ENCODE data around the gene SEC14L1.
A peak's percentile ranks its signal among the peaks of the same experiment; 100 is the strongest.

The SEC14L1 gene

DNA sequence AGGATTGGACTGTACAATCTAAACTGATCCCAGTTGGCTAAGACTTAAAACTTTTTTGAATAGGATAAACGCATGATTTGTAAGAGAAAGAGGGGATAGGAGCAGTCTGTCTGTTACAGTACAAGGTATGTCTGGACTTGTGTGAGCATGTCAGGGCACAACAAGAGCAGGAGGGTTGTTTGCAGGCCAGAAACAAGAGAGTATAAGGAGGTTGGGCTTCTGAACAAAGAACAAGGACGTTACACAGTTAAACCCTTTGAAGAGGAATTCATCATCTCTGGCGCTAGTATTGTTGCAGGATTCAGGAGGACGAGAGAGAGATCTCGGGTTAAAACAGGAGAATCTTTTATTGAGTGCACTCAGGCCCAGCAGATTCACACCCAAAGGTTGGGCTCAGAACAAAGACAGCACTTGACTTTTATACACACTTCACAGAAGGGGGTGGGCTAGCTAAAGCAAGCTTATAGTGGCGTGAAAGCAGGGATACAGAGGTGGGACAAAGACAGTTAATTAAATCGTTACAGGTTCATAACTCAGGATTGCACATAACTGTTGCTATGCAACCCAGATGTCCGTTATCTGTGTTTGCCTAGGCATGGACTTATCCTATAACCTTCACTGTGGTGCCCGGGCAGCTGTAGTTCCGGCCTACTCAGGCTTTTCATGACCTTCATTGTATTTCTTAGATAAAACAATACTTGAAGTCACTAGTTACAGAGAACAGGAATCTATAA is 34.3 kb downstream of the SEC14L1 start:
- CTCF ChIA-PET, result interaction anchor here (0.6 kb wide), 1 partner anchor 78 kb away, joined by 3 read pairs; no protein-coding TSS in a partner anchor
- Histone ChIP-seq H3K27ac (ENCODE audit: extremely low read depth, low read depth, low read length) (no peak overlapping the region), H3K4me3 (ENCODE audit: low read depth, low read length) (no peak overlapping the region), H3K4me1 (ENCODE audit: control insufficient read depth, insufficient read depth, low read length) (no peaks in the 10 kb centered on the region), H3K9me3 (ENCODE audit: control insufficient read depth, insufficient read depth, low read depth, low read length) (no peaks in the 10 kb centered on the region), H3K36me3 (ENCODE audit: control insufficient read depth in 2 of 2, insufficient read depth in 1 of 2, low read length in 2 of 2) (peaks cover 0 to 11% of the 10 kb centered on the region in 2 experiments; a peak in 1 of 3 replicates)
- no peak for TF ChIP-seq GFI1B (tag by site-specific recombination; IDR thresholded peaks at IDR 0.05)
- TF ChIP-seq ZBTB8A (tag by site-specific recombination; IDR thresholded peaks at IDR 0.05), result no peak
- no peak for TF ChIP-seq ZNF837 (tag by site-specific recombination; IDR thresholded peaks at IDR 0.05)
- TF ChIP-seq, protein P1, sequence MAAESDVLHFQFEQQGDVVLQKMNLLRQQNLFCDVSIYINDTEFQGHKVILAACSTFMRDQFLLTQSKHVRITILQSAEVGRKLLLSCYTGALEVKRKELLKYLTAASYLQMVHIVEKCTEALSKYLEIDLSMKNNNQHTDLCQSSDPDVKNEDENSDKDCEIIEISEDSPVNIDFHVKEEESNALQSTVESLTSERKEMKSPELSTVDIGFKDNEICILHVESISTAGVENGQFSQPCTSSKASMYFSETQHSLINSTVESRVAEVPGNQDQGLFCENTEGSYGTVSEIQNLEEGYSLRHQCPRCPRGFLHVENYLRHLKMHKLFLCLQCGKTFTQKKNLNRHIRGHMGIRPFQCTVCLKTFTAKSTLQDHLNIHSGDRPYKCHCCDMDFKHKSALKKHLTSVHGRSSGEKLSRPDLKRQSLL (tag by site-specific recombination; IDR thresholded peaks at IDR 0.05), result no peak
- TF ChIP-seq ZSCAN23 (tag by site-specific recombination; IDR thresholded peaks at IDR 0.05), result no peak
- TF ChIP-seq, protein P2, sequence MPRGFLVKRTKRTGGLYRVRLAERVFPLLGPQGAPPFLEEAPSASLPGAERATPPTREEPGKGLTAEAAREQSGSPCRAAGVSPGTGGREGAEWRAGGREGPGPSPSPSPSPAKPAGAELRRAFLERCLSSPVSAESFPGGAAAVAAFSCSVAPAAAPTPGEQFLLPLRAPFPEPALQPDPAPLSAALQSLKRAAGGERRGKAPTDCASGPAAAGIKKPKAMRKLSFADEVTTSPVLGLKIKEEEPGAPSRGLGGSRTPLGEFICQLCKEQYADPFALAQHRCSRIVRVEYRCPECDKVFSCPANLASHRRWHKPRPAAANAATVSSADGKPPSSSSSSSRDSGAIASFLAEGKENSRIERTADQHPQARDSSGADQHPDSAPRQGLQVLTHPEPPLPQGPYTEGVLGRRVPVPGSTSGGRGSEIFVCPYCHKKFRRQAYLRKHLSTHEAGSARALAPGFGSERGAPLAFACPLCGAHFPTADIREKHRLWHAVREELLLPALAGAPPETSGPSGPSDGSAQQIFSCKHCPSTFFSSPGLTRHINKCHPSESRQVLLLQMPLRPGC (tag by site-specific recombination; IDR thresholded peaks at IDR 0.05), result no peak
- no peak for TF ChIP-seq ZNF416 (tag by site-specific recombination; IDR thresholded peaks at IDR 0.05)
- no peak for TF ChIP-seq ZNF202 (tag by site-specific recombination; IDR thresholded peaks at IDR 0.05; ENCODE audit: borderline replicate concordance)
- TF ChIP-seq, protein P3, sequence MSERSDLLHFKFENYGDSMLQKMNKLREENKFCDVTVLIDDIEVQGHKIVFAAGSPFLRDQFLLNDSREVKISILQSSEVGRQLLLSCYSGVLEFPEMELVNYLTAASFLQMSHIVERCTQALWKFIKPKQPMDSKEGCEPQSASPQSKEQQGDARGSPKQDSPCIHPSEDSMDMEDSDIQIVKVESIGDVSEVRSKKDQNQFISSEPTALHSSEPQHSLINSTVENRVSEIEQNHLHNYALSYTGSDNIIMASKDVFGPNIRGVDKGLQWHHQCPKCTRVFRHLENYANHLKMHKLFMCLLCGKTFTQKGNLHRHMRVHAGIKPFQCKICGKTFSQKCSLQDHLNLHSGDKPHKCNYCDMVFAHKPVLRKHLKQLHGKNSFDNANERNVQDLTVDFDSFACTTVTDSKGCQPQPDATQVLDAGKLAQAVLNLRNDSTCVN (tag by site-specific recombination; optimal IDR thresholded peaks at IDR 0.05), result no peak
- peak; percentile 95 for TF ChIP-seq SETDB1 (IDR thresholded peaks at IDR 0.05; ENCODE audit: insufficient read length, low read length)
- TF ChIP-seq ZNF341 (tag by site-specific recombination; IDR thresholded peaks at IDR 0.05; ENCODE audit: low read depth), result no peak
- TF ChIP-seq, protein P4, sequence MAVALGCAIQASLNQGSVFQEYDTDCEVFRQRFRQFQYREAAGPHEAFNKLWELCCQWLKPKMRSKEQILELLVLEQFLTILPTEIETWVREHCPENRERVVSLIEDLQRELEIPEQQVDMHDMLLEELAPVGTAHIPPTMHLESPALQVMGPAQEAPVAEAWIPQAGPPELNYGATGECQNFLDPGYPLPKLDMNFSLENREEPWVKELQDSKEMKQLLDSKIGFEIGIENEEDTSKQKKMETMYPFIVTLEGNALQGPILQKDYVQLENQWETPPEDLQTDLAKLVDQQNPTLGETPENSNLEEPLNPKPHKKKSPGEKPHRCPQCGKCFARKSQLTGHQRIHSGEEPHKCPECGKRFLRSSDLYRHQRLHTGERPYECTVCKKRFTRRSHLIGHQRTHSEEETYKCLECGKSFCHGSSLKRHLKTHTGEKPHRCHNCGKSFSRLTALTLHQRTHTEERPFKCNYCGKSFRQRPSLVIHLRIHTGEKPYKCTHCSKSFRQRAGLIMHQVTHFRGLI (tag by site-specific recombination; IDR thresholded peaks at IDR 0.05), result peak; percentile 77
- POLR2A ChIA-PET, result no interaction called here

DNA sequence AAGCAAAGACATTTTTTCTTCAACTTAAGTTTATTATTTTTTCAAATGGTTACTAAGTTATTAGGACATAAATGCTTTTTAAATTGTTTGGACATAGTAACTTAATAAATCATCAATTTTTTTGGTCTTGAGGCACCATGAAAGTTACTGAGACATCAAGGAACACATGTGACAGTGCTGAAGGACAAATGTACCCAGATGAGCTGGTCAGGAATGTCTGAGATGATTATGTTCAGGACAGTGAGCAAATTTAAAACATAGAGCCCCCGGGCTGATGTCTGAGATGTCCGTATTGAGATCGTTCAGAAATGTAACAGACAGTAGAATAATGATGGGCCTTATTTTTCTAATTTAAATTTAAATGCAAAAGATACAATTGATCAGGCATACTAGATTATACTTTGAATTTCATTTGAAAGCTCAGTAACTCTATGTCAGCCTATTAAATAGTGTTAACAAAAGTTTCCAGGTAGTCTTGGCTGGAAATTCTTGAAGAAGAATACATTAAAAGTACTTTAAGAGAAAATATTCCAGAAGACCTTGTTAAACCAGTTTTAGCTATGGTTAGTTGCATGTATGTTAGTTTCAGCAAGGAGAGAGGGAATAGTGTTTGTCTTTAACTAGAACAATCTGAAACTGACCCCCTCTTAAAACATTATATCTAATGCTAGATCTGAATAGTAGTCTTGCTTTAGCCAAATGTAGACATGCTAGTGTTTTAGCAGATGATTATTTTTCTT is 36.4 kb downstream of the SEC14L1 start:
- peaks cover 0 to 11% of the 10 kb centered on the region in 2 experiments; a peak in 1 of 3 replicates for H3K36me3 ChIP-seq (ENCODE audit: control insufficient read depth in 2 of 2, insufficient read depth in 1 of 2, low read length in 2 of 2)
- H3K4me1 ChIP-seq (ENCODE audit: control insufficient read depth, insufficient read depth, low read length), result peaks cover 2% of the 10 kb centered on the region; the same call in 1 of the 2 replicates
- POLR2A ChIA-PET, result interaction anchor here (1.3 kb wide), 1 partner anchor 12 kb away, joined by 3 read pairs; no protein-coding TSS in a partner anchor
- no peak overlapping the region for H3K27ac ChIP-seq (ENCODE audit: extremely low read depth, low read depth, low read length)
- CTCF ChIA-PET, result interaction anchor here (0.7 to 0.8 kb wide), 2 partner anchors 12 to 18 kb away, joined by 3 read pairs; no protein-coding TSS in a partner anchor
- H3K4me3 ChIP-seq (ENCODE audit: low read depth, low read length), result no peak overlapping the region
- H3K9me3 ChIP-seq (ENCODE audit: control insufficient read depth, insufficient read depth, low read depth, low read length), result no peaks in the 10 kb centered on the region
- TF ChIP-seq ZNF23 (tag by site-specific recombination; IDR thresholded peaks at IDR 0.05; ENCODE audit: borderline replicate concordance) (no peak), ZNF843 (tag by site-specific recombination; IDR thresholded peaks at IDR 0.05) (no peak), ZNF239 (tag by site-specific recombination; IDR thresholded peaks at IDR 0.05) (no peak), ZNF560 (tag by site-specific recombination; IDR thresholded peaks at IDR 0.05; ENCODE audit: borderline replicate concordance) (no peak), ZNF837 (tag by site-specific recombination; IDR thresholded peaks at IDR 0.05) (no peak), SP2 (tag by site-specific recombination; IDR thresholded peaks at IDR 0.05) (no peak), ZNF629 (tag by site-specific recombination; IDR thresholded peaks at IDR 0.05) (no peak), ZNF155 (tag by site-specific recombination; IDR thresholded peaks at IDR 0.05) (no peak), GLI4 (tag by site-specific recombination; IDR thresholded peaks at IDR 0.05) (no peak), ZNF10 (tag by site-specific recombination; IDR thresholded peaks at IDR 0.05) (no peak)
- TF ChIP-seq, protein P5, sequence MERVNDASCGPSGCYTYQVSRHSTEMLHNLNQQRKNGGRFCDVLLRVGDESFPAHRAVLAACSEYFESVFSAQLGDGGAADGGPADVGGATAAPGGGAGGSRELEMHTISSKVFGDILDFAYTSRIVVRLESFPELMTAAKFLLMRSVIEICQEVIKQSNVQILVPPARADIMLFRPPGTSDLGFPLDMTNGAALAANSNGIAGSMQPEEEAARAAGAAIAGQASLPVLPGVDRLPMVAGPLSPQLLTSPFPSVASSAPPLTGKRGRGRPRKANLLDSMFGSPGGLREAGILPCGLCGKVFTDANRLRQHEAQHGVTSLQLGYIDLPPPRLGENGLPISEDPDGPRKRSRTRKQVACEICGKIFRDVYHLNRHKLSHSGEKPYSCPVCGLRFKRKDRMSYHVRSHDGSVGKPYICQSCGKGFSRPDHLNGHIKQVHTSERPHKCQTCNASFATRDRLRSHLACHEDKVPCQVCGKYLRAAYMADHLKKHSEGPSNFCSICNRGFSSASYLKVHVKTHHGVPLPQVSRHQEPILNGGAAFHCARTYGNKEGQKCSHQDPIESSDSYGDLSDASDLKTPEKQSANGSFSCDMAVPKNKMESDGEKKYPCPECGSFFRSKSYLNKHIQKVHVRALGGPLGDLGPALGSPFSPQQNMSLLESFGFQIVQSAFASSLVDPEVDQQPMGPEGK (tag by site-specific recombination; IDR thresholded peaks at IDR 0.05), result no peak
- TF ChIP-seq, protein P6, sequence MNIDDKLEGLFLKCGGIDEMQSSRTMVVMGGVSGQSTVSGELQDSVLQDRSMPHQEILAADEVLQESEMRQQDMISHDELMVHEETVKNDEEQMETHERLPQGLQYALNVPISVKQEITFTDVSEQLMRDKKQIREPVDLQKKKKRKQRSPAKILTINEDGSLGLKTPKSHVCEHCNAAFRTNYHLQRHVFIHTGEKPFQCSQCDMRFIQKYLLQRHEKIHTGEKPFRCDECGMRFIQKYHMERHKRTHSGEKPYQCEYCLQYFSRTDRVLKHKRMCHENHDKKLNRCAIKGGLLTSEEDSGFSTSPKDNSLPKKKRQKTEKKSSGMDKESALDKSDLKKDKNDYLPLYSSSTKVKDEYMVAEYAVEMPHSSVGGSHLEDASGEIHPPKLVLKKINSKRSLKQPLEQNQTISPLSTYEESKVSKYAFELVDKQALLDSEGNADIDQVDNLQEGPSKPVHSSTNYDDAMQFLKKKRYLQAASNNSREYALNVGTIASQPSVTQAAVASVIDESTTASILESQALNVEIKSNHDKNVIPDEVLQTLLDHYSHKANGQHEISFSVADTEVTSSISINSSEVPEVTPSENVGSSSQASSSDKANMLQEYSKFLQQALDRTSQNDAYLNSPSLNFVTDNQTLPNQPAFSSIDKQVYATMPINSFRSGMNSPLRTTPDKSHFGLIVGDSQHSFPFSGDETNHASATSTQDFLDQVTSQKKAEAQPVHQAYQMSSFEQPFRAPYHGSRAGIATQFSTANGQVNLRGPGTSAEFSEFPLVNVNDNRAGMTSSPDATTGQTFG (tag by site-specific recombination; IDR thresholded peaks at IDR 0.05; ENCODE audit: borderline replicate concordance), result no peak
